ENCODE results near the gene HSPA4L.

The HSPA4L gene

DNA sequence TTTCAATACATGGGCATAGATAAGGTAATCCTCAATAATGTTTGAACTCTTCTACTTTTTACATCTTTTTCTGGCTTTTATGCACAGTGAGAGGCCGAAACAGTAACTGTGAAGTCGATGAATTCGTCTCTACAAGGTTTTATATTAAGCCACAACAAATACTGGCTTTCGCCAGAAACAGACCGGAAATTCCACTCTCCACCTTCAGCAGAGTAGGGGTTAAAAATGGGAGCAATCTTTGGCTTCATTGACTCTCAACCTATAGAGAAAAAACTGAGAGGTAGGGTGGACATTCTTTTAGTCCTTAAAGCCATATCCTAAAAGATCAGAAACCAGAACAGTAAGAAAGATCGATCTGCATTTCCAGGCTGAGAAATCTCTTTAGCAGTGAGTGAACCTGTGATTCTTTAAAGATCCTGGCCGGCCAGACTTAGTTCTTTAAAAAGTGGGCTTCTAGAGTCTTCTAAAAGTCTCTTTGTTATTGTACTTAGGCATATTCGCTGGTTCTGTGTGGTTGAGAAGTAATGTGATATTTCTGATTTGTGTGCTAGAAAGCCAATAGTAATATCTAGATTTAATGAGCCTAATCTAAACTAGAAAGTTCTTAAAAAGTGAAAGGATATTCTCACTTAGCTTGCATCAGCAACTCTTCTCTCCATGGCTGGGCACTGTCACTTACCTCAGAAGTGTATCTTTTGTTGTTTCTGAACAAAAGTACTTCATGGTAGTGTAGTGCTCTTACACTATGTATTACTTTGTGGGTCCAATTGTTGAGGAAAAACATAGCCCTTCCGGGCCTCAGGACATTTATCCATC is 2.0 kb downstream of the HSPA4L start:
- no peak for DNase-seq (ENCODE audit: low read depth in 2 of 2)

DNA sequence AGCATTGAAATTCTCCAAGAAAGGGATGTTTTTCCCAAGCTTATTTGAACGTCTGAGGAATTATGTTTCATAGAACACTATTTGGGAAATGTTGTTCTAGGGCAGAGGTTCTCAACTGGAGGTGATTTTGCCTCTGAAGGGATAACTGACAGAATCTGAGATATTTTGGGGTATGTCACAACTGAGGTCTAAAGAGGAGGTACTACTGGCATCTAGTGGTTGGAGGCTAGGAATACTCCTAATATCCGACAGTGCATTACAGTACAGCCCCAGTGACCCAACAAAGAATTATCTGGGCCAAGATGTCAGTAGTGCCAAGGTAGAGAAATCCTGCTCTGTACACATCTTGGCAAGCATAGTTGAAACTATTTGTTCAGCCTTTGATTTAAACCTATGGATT is 6.4 kb downstream of the HSPA4L start:
- DNase-seq (ENCODE audit: low read depth in 2 of 2) = no peak

- DNase-seq (ENCODE audit: low read depth in 2 of 2) = no peak
Observed at GRCh38 chr4:127791391-127791790, 9.3 kb downstream of the HSPA4L start.

DNA sequence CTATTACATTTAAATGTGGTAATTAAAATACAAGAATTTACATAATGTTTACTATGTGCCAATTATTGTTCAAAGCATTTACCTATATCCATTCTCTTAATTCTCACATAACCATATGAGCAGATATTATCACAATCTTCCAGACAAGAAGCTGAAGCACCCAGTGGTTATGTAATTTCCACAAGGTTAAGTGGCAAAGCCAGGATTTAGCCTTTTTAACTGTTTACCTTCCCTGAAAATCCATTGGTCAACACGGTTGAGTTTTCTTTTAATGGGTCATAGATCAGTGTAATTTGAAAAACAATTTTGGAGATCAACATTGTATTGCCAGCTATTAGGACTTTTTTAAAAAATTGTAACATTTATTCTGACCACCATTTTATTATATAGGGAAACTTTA is 11.4 kb downstream of the HSPA4L start:
- no peak for DNase-seq (ENCODE audit: low read depth in 2 of 2)

GRCh38 chr4:127799711-127800110 is 17.6 kb downstream of the HSPA4L start:
- DNase-seq (ENCODE audit: low read depth in 2 of 2) = no peak

- DNase-seq (ENCODE audit: low read depth in 2 of 2) = no peak
Observed at GRCh38 chr4:127809173-127809800, 27.2 kb downstream of the HSPA4L start.

- no peak for DNase-seq (ENCODE audit: low read depth in 2 of 2)
Observed at GRCh38 chr4:127810551-127810950, 28.4 kb downstream of the HSPA4L start.

DNA sequence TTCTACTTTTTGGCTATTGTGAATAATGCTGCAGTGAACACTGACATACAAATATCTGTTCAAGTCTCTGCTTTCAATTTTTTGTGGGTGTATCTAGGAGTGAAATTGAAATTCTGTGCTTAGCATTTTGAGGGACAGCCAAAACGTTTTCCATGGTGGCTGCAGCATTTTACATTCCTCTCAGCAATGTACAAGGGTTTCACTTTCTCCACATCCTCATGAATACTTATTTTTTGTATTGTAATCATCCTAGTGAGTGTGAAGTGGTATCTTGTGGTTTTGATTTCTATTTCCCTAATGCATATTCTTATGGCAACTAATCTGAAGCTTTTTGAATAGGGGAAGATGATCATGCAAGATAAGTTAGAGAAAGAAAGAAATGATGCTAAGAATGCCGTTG is 40.3 kb downstream of the HSPA4L start:
- no peak for DNase-seq (ENCODE audit: low read depth in 2 of 2)

GRCh38 chr4:127828121-127828520 is 46.0 kb downstream of the HSPA4L start:
- no peak for DNase-seq (ENCODE audit: low read depth in 2 of 2)

DNA sequence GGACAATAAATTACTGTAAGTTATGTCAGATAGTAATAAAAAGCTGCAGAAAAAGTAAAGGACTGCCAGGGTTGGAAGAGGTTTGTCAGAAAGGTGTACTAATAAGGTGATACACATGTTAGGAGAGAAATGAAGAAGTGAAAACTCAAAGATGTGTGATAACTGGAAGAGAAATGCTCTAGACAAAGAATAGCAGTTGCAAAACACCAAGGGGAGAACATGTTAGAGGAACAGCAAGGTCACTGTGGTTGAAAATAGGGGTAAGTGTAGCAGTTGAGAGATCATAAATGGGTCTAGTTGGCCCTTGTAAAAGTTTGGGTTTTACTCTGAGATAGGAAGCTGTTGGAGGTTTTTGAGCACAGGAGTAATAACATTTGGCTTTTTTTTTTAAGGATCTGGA is 46.9 kb downstream of the HSPA4L start:
- DNase-seq (ENCODE audit: low read depth in 2 of 2) = no peak

GRCh38 chr4:127832585-127832984 is 50.5 kb downstream of the HSPA4L start:
- no peak for DNase-seq (ENCODE audit: low read depth in 2 of 2)

- no peak for DNase-seq (ENCODE audit: low read depth in 2 of 2)
Observed at GRCh38 chr4:127843704-127844600, 61.8 kb downstream of the HSPA4L start.

DNA sequence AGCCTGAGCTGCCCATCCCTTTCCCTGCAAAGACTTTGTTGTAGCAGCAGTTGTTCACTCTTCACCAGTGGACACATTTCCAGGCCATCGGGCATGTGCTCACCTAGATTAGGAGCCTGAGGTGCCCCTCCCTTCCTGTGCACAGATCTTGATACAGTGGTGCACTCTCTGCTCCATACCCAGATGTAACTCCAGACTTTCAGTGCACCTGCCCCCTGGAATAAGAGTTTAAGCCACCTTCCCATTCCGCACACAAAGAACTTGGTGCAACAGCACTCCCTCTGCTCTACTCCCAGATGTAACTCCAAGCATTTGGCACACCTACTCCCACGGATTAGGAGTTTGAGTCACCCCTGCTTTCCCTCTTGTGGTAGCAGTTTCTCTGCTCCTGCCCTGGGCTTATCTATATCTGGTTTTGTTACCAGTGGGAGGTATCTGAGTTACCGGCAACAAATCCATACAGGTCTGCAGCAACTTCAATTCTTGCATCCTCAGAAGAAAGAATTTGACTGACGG is 62.5 kb downstream of the HSPA4L start:
- DNase-seq (ENCODE audit: low read depth in 2 of 2) = no peak

DNA sequence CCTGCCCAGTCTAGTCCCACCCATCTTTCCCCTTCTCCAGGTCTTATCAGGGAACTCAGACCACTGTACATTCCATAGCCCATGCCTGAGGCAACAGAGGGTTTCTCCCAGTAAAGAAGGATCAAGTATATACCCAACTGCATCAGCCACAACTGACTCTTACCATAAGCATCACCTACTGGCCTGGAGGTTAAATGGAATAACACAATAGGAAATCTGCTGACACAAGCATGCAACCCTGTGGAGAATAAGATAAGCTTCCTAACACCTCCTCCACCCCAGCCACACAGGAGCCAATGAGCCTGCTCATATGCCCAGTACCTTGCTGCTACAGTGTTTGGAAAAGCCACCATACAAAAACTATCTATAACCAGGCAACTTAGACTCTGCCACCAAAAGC is 63.9 kb downstream of the HSPA4L start:
- no peak for DNase-seq (ENCODE audit: low read depth in 2 of 2)

GRCh38 chr4:127846765-127847164 is 64.6 kb downstream of the HSPA4L start:
- no peak for DNase-seq (ENCODE audit: low read depth in 2 of 2)

- DNase-seq (ENCODE audit: low read depth in 2 of 2) = no peak
Observed at GRCh38 chr4:127849505-127850234, 67.5 kb downstream of the HSPA4L start.

- DNase-seq (ENCODE audit: low read depth in 2 of 2) = no peak
Observed at GRCh38 chr4:127852661-127853060, 70.5 kb downstream of the HSPA4L start.

DNA sequence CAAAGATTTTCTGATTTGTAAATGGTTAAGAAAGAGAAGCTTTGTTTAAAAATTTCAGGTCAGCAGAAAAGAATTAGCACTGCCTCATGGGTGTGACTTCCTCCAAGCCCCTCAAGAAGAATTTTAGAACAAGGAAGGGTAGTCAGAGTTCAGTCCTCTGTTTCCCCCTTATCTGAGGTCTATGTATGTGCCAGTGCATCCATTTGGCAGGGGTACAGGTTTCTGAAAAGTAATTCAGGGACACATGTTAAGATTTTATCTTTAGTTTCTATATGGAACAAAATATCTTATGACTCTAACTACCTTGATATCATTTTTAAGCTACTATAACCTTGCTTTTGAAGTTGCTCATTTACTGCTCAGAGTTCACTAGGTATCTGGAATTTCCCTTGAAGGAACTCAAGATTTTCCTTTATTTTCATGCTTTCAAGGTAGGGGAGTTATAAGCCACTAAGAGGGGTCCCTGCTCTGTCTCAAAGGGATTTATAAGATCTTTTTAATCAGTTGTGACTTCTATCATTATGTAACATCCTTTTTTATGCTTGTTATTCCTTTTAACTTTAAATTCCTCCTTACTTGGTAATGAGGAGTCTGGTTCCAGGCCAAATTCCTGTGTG is 74.2 kb downstream of the HSPA4L start:
- no peak for DNase-seq (ENCODE audit: low read depth in 2 of 2)

- no peak for DNase-seq (ENCODE audit: low read depth in 2 of 2)
Observed at GRCh38 chr4:127856813-127857447, 74.8 kb downstream of the HSPA4L start.

DNA sequence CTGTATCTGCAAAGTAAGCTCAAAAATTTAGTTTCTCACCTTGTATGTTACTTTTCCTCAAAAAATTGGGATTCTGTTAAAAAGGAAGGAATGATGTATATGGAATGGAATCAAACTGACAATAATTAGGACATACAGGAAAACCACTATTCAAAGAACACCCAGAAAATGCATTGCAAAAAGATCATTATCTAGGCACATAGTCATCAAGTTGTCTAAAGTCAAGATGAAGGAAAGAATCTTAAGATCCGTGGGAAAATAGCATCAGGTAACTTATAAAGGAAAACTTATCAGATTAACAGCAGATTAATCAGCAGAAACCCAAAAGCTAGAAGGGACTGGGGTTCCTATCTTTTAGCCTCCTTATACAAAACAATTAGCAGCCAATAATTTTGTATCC is 75.5 kb downstream of the HSPA4L start:
- DNase-seq (ENCODE audit: low read depth in 2 of 2) = no peak

- DNase-seq (ENCODE audit: low read depth in 2 of 2) = no peak
Observed at GRCh38 chr4:127868196-127868595, 86.1 kb downstream of the HSPA4L start.
